Aortic smooth muscle cell (primary cell): ENCODE measurements around the gene FBXO31. TPM values are rescaled to one million over a fixed set of nuclear protein-coding genes. Genes with fewer than 3 reads are reported as not detected.

Experiments
- total RNA-seq: library from RNA; depleted of rRNA; stranded (reverse); fragments of >200 nt; gene quantifications from 2 replicates; pipeline ENCODE4 v1.2.3, GENCODE V29; 2014

Gene FBXO31
- 26.5 and 30.5 TPM in 2 replicates for total RNA-seq

GRCh38 chr16:87383505-87384161 lies at the start of gene FBXO31:
Gene FBXO31 (minus strand): TSS chr16:87383776. CDS start chr16:87383744, 32 bp downstream.

GRCh38 chr16:87391950-87392820 lies 8.6 kb upstream of the FBXO31 start, which contains the start of gene MAP1LC3B:
Gene MAP1LC3B (plus strand): TSS chr16:87392336. CDS start chr16:87392428, 92 bp downstream.

DNA sequence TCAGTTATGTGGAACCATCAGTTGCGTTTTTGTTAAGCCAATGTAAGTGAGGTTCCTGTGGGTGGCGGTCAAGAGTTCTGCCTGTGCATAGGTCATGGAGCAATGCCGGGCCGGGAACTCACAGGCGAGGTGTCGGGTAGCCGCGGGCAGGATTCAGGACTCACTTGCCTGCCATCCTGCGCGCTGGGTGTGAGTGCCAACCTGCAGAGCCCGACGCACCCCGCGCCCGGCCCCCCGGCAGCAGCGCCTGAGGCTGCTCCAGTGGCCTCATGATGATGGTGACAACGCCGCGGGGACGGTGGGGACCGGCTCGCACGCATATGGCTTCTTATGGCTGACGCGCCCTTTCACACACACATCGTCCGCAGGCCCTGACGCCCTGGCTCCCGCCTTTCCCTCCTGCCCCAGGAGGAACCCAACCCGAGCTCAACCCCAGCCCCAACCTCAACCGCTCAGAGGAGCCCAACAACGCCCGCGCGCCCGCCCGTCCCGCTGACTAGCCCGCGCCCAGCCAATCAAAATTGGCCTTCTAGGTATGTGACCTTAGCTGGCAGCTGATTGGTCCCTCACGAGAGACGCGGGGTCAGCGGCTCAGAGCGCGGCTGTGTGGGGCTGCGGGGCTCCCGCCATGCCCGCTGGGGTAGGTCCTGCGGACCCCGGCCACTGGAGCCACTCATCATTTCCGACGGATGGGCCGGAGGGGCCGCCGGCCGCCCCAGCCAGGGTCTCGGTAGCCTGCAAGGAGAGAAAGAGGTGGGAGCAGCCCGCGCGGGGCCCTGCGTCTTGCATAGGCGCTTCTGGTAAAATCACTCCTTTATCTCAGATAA lies 66.4 kb downstream of the FBXO31 start, which contains the start of gene C16orf95:
TSS of gene C16orf95 (minus strand) at position 470 of the 827 bp plus-strand sequence. CDS start at position 320, 150 bp downstream.

Other genes starting within 250 kb of the FBXO31 start
- gene C16orf95, start 66.4 kb downstream of the FBXO31 start, total RNA-seq: 2.6 and 3.3 TPM in 2 replicates
- gene MAP1LC3B, start 8.6 kb upstream of the FBXO31 start, total RNA-seq: 32.1 and 55.7 TPM in 2 replicates
- gene ZCCHC14, start 109.2 kb upstream of the FBXO31 start, total RNA-seq: 11.5 and 18.3 TPM in 2 replicates
- 0.06 TPM in 1 of 2 replicates, not detected in the other for gene JPH3, start 218.7 kb upstream of the FBXO31 start, total RNA-seq